ENCODE data around the gene LPIN3. TPM values are rescaled to one million over a fixed set of nuclear protein-coding genes. Genes with fewer than 3 reads are reported as not detected.

Gene LPIN3
- polyA plus RNA-seq, 3 donors, result 0.01 TPM; not detected in 2

DNA sequence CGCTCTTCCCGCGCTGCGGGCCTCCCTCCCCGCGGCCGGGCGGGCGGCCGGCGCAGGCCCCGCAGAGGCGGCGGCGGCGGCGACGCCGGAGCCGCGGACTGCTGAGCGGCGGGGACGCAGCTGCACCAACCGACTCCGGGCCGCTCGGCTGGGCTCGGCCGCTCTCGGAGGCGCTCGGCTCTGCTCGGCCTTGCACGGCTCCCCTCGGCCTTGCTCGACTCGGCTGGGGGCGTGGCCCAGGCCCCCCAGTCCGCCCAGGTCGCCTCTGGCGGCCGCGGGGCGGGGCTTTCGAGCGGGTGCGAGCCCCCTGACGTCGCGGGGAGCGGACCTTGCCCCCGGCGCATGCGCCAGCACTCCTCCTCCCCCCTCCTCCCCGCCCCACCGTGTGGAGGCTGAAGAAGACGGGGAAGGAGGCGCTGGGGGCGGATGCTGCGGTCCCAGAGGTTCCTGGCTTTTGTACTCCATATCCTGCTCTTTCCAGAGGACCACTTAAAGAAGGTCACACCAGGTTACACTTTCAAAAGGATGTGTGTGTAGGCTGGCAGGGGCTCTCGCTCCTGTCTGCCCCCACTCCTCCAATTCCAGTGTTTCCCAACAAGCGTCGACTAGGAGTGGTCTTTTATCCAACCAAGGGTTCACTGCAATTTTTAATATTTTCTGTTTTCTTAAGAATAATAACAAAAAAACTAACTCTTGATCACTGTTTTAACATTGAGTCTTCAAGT lies 22.9 kb upstream of the LPIN3 start, which contains the start of gene ZHX3:
TSS of gene ZHX3 (minus strand) at position 186 of the 725 bp plus-strand sequence. CDS start 112,815 bp downstream, outside the sequence.
- H3K79me2 ChIP-seq (ENCODE audit: insufficient read depth, low read length), result peaks cover 6% of the 10 kb centered on the region
- peak within 1 kb of the TSS in 1 of 2 donors; percentile 59 for H3K27ac ChIP-seq (ENCODE audit: low read depth in 1 of 2, low read length in 2 of 2)
- Mint-ChIP-seq H3K27ac (peak within 1 kb of the TSS in 5 of 7 donors; percentile 61 to 88 (median 76)), H3K36me3 (no peaks in the 10 kb centered on the region), H3K9me3 (peaks cover 0 to 1% (median 0%) of the 10 kb centered on the region in 7 donors), H3K27me3 (ENCODE audit: low read depth in 3 of 3) (peaks cover 3 to 17% (median 17%) of the 10 kb centered on the region in 3 donors), H3K4me1 (peaks cover 27% of the 10 kb centered on the region), H3K4me3 (peak within 1 kb of the TSS; percentile 86 to 90)
- no peaks in the 10 kb centered on the region for H4K20me1 ChIP-seq (ENCODE audit: insufficient read depth, low read length)
- intact Hi-C loops (cut with micrococcal nuclease), result loop anchor here in 1 of 2 donors (10.0 kb wide), 1 partner anchor 353 kb away; no protein-coding TSS in a partner anchor
- peak within 1 kb of the TSS; percentile 95 for H2AFZ ChIP-seq (ENCODE audit: insufficient read depth, low read depth, low read length, poor library complexity, severe bottlenecking)
- TF ChIP-seq, protein P1, sequence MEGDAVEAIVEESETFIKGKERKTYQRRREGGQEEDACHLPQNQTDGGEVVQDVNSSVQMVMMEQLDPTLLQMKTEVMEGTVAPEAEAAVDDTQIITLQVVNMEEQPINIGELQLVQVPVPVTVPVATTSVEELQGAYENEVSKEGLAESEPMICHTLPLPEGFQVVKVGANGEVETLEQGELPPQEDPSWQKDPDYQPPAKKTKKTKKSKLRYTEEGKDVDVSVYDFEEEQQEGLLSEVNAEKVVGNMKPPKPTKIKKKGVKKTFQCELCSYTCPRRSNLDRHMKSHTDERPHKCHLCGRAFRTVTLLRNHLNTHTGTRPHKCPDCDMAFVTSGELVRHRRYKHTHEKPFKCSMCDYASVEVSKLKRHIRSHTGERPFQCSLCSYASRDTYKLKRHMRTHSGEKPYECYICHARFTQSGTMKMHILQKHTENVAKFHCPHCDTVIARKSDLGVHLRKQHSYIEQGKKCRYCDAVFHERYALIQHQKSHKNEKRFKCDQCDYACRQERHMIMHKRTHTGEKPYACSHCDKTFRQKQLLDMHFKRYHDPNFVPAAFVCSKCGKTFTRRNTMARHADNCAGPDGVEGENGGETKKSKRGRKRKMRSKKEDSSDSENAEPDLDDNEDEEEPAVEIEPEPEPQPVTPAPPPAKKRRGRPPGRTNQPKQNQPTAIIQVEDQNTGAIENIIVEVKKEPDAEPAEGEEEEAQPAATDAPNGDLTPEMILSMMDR (IDR thresholded peaks at IDR 0.05), result no peak
- peak within 1 kb of the TSS; percentile 60 to 86 (median 81) for H3K4me3 ChIP-seq (replicated peaks in 1 of 3; ENCODE audit: low read depth in 2 of 3, low read length in 3 of 3)
- peak; percentile 86 to 91 (median 87) for DNase-seq
- no peaks in the 10 kb centered on the region for H3K36me3 ChIP-seq (replicated peaks in 1 of 2; ENCODE audit: control insufficient read depth in 1 of 2, insufficient read depth in 2 of 2, low read length in 2 of 2)
- peak within 1 kb of the TSS; percentile 72 for H3K9ac ChIP-seq (ENCODE audit: insufficient read depth, low read length, poor library complexity, severe bottlenecking)
- H3K9me3 ChIP-seq (replicated peaks in 1 of 2; ENCODE audit: control insufficient read depth in 1 of 2, insufficient read depth in 1 of 2, low read length in 2 of 2), result no peaks in the 10 kb centered on the region
- H3K4me1 ChIP-seq (ENCODE audit: control insufficient read depth in 1 of 2, insufficient read depth in 2 of 2, low read length in 2 of 2), result peaks cover 11 to 26% of the 10 kb centered on the region in 2 donors
- peak within 1 kb of the TSS; percentile 90 for H3K4me2 ChIP-seq (replicated peaks; ENCODE audit: extremely low read depth, low read length, poor library complexity, severe bottlenecking)
- H3K27me3 ChIP-seq (ENCODE audit: control insufficient read depth in 2 of 2, insufficient read depth in 2 of 2, low read length in 2 of 2), result peaks cover 0 to 2% of the 10 kb centered on the region in 2 donors
- WGBS (ENCODE audit: insufficient coverage), result under 1% methylated on average over 46 of the region's 64 CpGs

DNA sequence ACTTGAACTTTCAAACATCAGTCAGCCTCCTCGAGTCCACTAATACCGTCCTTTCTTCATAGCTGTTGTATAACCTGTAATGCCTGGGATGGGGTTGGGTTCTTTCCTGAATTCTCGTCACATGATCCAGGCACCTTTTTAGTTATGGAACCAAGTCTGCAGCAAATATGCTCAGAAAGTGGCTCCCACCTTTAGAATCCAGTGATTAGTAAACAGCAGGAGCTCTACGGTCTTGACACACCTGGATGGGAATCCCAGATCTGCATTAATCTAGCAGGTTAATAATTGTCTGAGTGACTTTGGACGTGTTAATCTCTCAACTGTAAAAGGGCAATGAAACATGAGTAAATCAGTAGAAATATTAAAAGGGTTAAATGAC lies 22.4 kb upstream of the LPIN3 start:
- Mint-ChIP-seq H3K27ac (no peak overlapping the region), H3K9me3 (peaks cover 0 to 1% (median 0%) of the 10 kb centered on the region in 7 donors), H3K4me1 (peaks cover 27% of the 10 kb centered on the region), H3K36me3 (no peaks in the 10 kb centered on the region), H3K4me3 (peak overlapping the region in 1 of 2 donors; percentile 66), H3K27me3 (ENCODE audit: low read depth in 3 of 3) (peaks cover 3 to 20% (median 17%) of the 10 kb centered on the region in 3 donors)
- Histone ChIP-seq H3K27ac (ENCODE audit: low read depth in 1 of 2, low read length in 2 of 2) (no peak overlapping the region), H2AFZ (ENCODE audit: insufficient read depth, low read depth, low read length, poor library complexity, severe bottlenecking) (no peak overlapping the region), H3K27me3 (ENCODE audit: control insufficient read depth in 2 of 2, insufficient read depth in 2 of 2, low read length in 2 of 2) (peaks cover 0 to 2% of the 10 kb centered on the region in 2 donors), H3K36me3 (replicated peaks in 1 of 2; ENCODE audit: control insufficient read depth in 1 of 2, insufficient read depth in 2 of 2, low read length in 2 of 2) (no peaks in the 10 kb centered on the region), H3K4me1 (ENCODE audit: control insufficient read depth in 1 of 2, insufficient read depth in 2 of 2, low read length in 2 of 2) (peaks cover 11 to 26% of the 10 kb centered on the region in 2 donors), H3K9ac (ENCODE audit: insufficient read depth, low read length, poor library complexity, severe bottlenecking) (no peak overlapping the region), H4K20me1 (ENCODE audit: insufficient read depth, low read length) (no peaks in the 10 kb centered on the region), H3K79me2 (ENCODE audit: insufficient read depth, low read length) (peaks cover 6% of the 10 kb centered on the region), H3K4me3 (replicated peaks in 1 of 3; ENCODE audit: low read depth in 2 of 3, low read length in 3 of 3) (peak overlapping the region in 1 of 3 experiments; percentile 86), H3K9me3 (replicated peaks in 1 of 2; ENCODE audit: control insufficient read depth in 1 of 2, insufficient read depth in 1 of 2, low read length in 2 of 2) (no peaks in the 10 kb centered on the region), H3K4me2 (replicated peaks; ENCODE audit: extremely low read depth, low read length, poor library complexity, severe bottlenecking) (peak overlapping the region; percentile 90)
- 80% methylated on average over 1 of the region's 5 CpGs for WGBS (ENCODE audit: insufficient coverage)
- TF ChIP-seq, protein P1 (IDR thresholded peaks at IDR 0.05), result no peak
- DNase-seq, result no peak
- intact Hi-C loops (cut with micrococcal nuclease), result loop anchor here in 1 of 2 donors (10.0 kb wide), 1 partner anchor 353 kb away; no protein-coding TSS in a partner anchor
